ENCODE data around the gene GANAB.
"Not testable (repeated sequence)": the region's sequence is repeated elsewhere in the genome, so short reads cannot be mapped to it uniquely, and the experiment has no call there.

The GANAB gene
- total RNA-seq = 202 to 263 reads per million in 2 experiments

- peak; percentile 99 for DNase-seq (ENCODE audit: low read depth)
These were observed at the start of gene GANAB for GRCh38 chr11:62645946-62646824. Gene GANAB (minus strand): TSS chr11:62646613. CDS start chr11:62646599, 14 bp downstream.

GRCh38 chr11:62694455-62695167, 48.2 kb upstream of the GANAB start:
- peak; percentile 69 for DNase-seq (ENCODE audit: low read depth)

- not testable (repeated sequence) for DNase-seq (ENCODE audit: low read depth)
These were observed 47.2 kb upstream of the GANAB start for GRCh38 chr11:62693624-62694023.

- DNase-seq (ENCODE audit: low read depth) = no peak
These were observed 43.2 kb upstream of the GANAB start, which contains the start of gene LRRN4CL for GRCh38 chr11:62689421-62690183. Gene LRRN4CL (minus strand): TSS chr11:62689530. CDS start chr11:62688508, 1,022 bp downstream.

GRCh38 chr11:62688491-62688890, 42.1 kb upstream of the GANAB start:
- DNase-seq (ENCODE audit: low read depth) = no peak

GRCh38 chr11:62687508-62688396, 41.3 kb upstream of the GANAB start:
- no peak for DNase-seq (ENCODE audit: low read depth)

- no peak for DNase-seq (ENCODE audit: low read depth)
These were observed 36.1 kb upstream of the GANAB start for GRCh38 chr11:62682518-62682917.

GRCh38 chr11:62680825-62681240, 34.4 kb upstream of the GANAB start:
- no peak for DNase-seq (ENCODE audit: low read depth)

- peak; percentile 77 for DNase-seq (ENCODE audit: low read depth)
These were observed 32.6 kb upstream of the GANAB start, which contains the start of gene UBXN1 for GRCh38 chr11:62678770-62679696. Gene UBXN1 (minus strand): TSS chr11:62679073. CDS start chr11:62678923, 150 bp downstream.

GRCh38 chr11:62678433-62678769, 32.0 kb upstream of the GANAB start:
- no peak for DNase-seq (ENCODE audit: low read depth)

GRCh38 chr11:62677714-62678113, 31.3 kb upstream of the GANAB start:
- no peak for DNase-seq (ENCODE audit: low read depth)

GRCh38 chr11:62677156-62677555, 30.7 kb upstream of the GANAB start:
- no peak for DNase-seq (ENCODE audit: low read depth)

- no peak for DNase-seq (ENCODE audit: low read depth)
These were observed 30.3 kb upstream of the GANAB start for GRCh38 chr11:62676698-62677097.

GRCh38 chr11:62675415-62675814, 29.0 kb upstream of the GANAB start:
- not testable (repeated sequence) for DNase-seq (ENCODE audit: low read depth)

- no peak for DNase-seq (ENCODE audit: low read depth)
These were observed 26.7 kb upstream of the GANAB start for GRCh38 chr11:62673196-62673525.

- DNase-seq (ENCODE audit: low read depth) = peak; percentile 48
These were observed 25.4 kb upstream of the GANAB start, which contains the start of the genes LBHD1 and UQCC3 for GRCh38 chr11:62671608-62672389. Gene LBHD1 (minus strand): TSS chr11:62672267. CDS start chr11:62670031, 2,236 bp downstream. Gene UQCC3 (plus strand): TSS chr11:62671673. CDS start chr11:62671746, 73 bp downstream.

- no peak for DNase-seq (ENCODE audit: low read depth)
These were observed 24.8 kb upstream of the GANAB start for GRCh38 chr11:62671236-62671607.

GRCh38 chr11:62669420-62670161, 23.2 kb upstream of the GANAB start:
- no peak for DNase-seq (ENCODE audit: low read depth)

Data from T follicular helper cell (primary cell).